GM12878 (cell line): ENCODE data around the gene SIN3A.

Source experiments
- EGR1 ChIP-seq, 2 experiments: IDR thresholded peaks; 1 replicate in 1 of 2; 2 replicates in 1 of 2; pipeline ENCODE4 v1.6.1; 2011 to 2012; ENCODE audit warnings: low read depth in 2 of 2, low read length in 2 of 2, borderline replicate concordance in 1 of 2, mild to moderate bottlenecking in 1 of 2, moderate library complexity in 1 of 2
- ESRRA ChIP-seq: IDR thresholded peaks from 2 replicates; pipeline ENCODE4 v1.6.1; 2012; ENCODE audit warnings: mild to moderate bottlenecking, low read length, improper control_type of control experiment
- FOXM1 ChIP-seq: IDR thresholded peaks from 2 replicates; pipeline ENCODE4 v1.6.1; 2012; ENCODE audit warnings: low read depth, mild to moderate bottlenecking, inconsistent platforms, low read length, moderate library complexity
- MTA3 ChIP-seq: IDR thresholded peaks from 2 replicates; pipeline ENCODE4 v1.6.1; 2012; ENCODE audit warnings: low read length, inconsistent platforms, borderline replicate concordance
- PAX8 ChIP-seq: fragments of 450-650 bp; IDR thresholded peaks from 2 replicates; pipeline ENCODE4 v1.6.1; 2017; ENCODE audit warnings: mild to moderate bottlenecking, moderate library complexity
- POLR2A ChIP-seq: IDR thresholded peaks from 2 replicates; pipeline ENCODE4 v1.6.1; 2011; ENCODE audit warnings: low read depth, mild to moderate bottlenecking, low read length
- RAD21 ChIP-seq: IDR thresholded peaks from 2 replicates; pipeline ENCODE4 v1.6.1; 2011; ENCODE audit warnings: mild to moderate bottlenecking, low read depth, low read length, moderate library complexity; ENCODE audit not compliant: insufficient read depth
- STAT1 ChIP-seq: fragments of 450-650 bp; conservative IDR thresholded peaks from 2 replicates; pipeline ENCODE4 v1.6.1; 2014; ENCODE audit warnings: antibody characterized with exemption, mild to moderate bottlenecking
- TF ChIP-seq, protein P1 (sequence below), 3 experiments: IDR thresholded peaks in 2 of 3; conservative IDR thresholded peaks in 1 of 3; 2 replicates each; pipeline ENCODE4 v1.5.1; 2011; ENCODE audit warnings: low read depth in 3 of 3, low read length in 3 of 3, mild to moderate bottlenecking in 3 of 3, control low read depth in 2 of 3, moderate library complexity in 2 of 3, inconsistent platforms in 1 of 3, mixed read lengths in 1 of 3; ENCODE audit not compliant: control insufficient read depth in 2 of 3, insufficient read depth in 1 of 3; ENCODE audit errors: extremely low read depth in 1 of 3
- TF ChIP-seq, protein P2 (sequence below): IDR thresholded peaks from 2 replicates; pipeline ENCODE4 v1.6.1; 2012; ENCODE audit warnings: low read depth, low read length, improper control_type of control experiment
- TF ChIP-seq, protein P3 (sequence below): IDR thresholded peaks from 2 replicates; pipeline ENCODE4 v1.6.1; 2012; ENCODE audit warnings: mild to moderate bottlenecking, low read depth, low read length

DNA sequence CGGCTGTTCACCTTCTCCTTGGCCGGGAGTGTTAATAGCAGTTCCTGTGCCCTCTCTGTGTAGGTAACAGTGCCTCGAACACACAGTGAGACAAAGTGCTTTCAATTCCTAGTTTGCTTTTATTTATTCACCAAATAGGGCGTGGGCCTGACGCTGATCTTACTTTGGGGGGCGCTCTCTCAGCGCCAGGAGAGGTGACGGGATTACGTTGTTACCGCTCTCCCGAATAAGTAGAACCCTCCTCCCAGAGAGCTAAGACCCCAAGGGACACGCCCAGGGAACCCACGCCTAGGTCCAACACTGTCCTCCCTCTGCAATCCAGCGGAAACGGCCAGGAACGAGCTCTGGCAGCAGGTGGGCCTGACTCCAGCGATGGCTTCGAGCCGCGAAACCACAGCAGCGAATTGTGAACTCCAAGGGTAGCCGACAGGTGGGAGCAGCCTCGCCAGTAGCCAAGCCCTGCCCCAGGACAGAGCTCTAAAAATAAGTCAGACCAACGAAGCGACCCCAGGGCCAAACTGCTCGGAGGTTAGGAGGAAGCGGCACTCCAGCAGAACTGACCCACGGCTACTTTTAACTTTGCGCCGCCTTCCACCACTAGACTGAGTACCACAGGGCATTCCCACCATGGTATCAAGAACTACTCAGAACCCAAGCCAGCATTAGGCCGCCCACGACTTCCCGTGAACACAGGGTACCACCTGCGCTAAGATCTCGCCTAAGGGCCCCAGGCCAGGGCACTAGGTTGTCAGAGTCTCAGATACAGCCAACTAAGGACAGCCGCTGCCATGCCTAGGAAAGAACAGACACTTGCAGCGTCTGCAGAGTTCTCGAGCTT, 1.6 kb upstream of the SIN3A start:
- TF ChIP-seq FOXM1, result no peak
- TF ChIP-seq, protein P1, sequence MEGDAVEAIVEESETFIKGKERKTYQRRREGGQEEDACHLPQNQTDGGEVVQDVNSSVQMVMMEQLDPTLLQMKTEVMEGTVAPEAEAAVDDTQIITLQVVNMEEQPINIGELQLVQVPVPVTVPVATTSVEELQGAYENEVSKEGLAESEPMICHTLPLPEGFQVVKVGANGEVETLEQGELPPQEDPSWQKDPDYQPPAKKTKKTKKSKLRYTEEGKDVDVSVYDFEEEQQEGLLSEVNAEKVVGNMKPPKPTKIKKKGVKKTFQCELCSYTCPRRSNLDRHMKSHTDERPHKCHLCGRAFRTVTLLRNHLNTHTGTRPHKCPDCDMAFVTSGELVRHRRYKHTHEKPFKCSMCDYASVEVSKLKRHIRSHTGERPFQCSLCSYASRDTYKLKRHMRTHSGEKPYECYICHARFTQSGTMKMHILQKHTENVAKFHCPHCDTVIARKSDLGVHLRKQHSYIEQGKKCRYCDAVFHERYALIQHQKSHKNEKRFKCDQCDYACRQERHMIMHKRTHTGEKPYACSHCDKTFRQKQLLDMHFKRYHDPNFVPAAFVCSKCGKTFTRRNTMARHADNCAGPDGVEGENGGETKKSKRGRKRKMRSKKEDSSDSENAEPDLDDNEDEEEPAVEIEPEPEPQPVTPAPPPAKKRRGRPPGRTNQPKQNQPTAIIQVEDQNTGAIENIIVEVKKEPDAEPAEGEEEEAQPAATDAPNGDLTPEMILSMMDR (IDR thresholded peaks at IDR 0.05 in 2 of 3, conservative IDR thresholded peaks at IDR 0.05 in 1 of 3; ENCODE audit: control insufficient read depth in 2 of 3, extremely low read depth in 1 of 3, insufficient read depth in 1 of 3, low read depth in 3 of 3, low read length in 3 of 3), result peak; percentile 21 to 43 (median 30); a peak in 4 of 6 replicates
- peak; percentile 63 for TF ChIP-seq POLR2A
- no peak for TF ChIP-seq ESRRA
- TF ChIP-seq RAD21, result no peak
- TF ChIP-seq EGR1 (IDR thresholded peaks at IDR 0.05; ENCODE audit: borderline replicate concordance in 1 of 2, low read depth in 2 of 2, low read length in 2 of 2), result peak in 1 of 2 experiments; percentile 76; a peak in 2 of 3 replicates
- TF ChIP-seq, protein P2, sequence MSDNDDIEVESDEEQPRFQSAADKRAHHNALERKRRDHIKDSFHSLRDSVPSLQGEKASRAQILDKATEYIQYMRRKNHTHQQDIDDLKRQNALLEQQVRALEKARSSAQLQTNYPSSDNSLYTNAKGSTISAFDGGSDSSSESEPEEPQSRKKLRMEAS, result no peak
- no peak for TF ChIP-seq MTA3
- TF ChIP-seq PAX8, result no peak
- no peak for TF ChIP-seq STAT1
- TF ChIP-seq, protein P3, sequence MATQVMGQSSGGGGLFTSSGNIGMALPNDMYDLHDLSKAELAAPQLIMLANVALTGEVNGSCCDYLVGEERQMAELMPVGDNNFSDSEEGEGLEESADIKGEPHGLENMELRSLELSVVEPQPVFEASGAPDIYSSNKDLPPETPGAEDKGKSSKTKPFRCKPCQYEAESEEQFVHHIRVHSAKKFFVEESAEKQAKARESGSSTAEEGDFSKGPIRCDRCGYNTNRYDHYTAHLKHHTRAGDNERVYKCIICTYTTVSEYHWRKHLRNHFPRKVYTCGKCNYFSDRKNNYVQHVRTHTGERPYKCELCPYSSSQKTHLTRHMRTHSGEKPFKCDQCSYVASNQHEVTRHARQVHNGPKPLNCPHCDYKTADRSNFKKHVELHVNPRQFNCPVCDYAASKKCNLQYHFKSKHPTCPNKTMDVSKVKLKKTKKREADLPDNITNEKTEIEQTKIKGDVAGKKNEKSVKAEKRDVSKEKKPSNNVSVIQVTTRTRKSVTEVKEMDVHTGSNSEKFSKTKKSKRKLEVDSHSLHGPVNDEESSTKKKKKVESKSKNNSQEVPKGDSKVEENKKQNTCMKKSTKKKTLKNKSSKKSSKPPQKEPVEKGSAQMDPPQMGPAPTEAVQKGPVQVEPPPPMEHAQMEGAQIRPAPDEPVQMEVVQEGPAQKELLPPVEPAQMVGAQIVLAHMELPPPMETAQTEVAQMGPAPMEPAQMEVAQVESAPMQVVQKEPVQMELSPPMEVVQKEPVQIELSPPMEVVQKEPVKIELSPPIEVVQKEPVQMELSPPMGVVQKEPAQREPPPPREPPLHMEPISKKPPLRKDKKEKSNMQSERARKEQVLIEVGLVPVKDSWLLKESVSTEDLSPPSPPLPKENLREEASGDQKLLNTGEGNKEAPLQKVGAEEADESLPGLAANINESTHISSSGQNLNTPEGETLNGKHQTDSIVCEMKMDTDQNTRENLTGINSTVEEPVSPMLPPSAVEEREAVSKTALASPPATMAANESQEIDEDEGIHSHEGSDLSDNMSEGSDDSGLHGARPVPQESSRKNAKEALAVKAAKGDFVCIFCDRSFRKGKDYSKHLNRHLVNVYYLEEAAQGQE, result no peak
